Skin of body (tissue), 2 donors: ENCODE results near the gene DTX2. TPM values are rescaled to one million over a fixed set of nuclear protein-coding genes. Genes with fewer than 3 reads are reported as not detected.
"Not testable (repeated sequence)": the region's sequence is repeated elsewhere in the genome, so short reads cannot be mapped to it uniquely, and the experiment has no call there.

Experiments used
- DNase-seq: peaks from one replicate; lab custom pipeline; 2025; lab: John Stamatoyannopoulos, UW
- total RNA-seq: library from RNA; depleted of rRNA; stranded (reverse); fragments of >200 nt; gene quantifications from one replicate; pipeline ENCODE4 v1.2.3, GENCODE V29; 2014

DTX2 gene
- total RNA-seq: 10.3 TPM

DNA sequence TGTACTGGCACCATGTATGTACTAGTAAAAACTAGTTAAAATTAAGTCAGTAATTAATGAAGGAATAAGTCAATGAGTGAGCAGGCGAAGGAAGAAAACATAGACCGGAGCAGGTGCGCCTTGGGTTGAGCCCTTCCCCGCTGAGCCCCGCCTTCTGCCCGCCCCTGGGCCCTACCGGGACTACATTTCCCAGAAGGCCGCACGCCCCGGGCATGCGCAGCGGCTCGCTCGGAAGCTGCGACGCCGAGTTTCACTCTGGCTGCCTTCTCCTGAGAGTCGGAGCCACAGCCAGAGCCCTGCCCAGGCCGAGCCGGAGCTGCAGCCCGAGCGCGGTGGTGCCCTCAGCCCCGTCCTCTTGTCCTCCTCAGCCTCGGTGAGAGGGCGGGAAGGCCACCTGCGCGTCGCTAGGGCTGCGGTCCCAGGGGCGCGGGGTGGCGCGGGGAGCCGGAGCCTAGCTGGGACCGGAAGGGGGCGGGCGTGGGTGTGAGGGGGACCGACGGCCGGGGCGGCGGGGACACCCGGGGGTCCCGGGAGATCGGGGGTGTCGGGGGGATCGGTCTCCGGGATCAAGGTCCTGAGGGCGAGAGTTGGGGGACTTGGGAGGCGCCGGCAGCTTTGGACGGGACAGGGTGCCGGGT is at the start of gene DTX2:
Gene DTX2, plus strand, starts transcription at position 246 of the 638 bp plus-strand sequence. CDS start 18,801 bp downstream, outside the sequence.
- DNase-seq: not testable (repeated sequence)

DNA sequence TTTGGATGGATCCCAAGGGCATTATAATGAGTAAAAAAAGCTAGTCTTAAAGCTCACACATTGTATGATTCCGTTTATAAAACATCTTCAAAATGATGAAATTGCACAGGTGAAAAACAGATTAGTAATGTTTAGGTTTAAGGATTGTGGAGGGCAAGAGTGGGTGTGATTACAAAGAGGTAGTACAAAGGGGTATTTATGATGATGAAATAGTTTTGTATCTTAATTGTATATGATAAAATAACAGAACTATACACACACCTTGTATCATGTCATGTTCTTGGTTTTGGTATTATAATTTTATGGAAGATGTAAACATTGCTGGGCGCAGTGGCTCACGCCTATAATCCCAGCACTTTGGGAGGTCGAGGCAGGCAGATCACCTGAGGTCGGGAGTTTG is 49.3 kb upstream of the DTX2 start:
- DNase-seq: no peak

DNA sequence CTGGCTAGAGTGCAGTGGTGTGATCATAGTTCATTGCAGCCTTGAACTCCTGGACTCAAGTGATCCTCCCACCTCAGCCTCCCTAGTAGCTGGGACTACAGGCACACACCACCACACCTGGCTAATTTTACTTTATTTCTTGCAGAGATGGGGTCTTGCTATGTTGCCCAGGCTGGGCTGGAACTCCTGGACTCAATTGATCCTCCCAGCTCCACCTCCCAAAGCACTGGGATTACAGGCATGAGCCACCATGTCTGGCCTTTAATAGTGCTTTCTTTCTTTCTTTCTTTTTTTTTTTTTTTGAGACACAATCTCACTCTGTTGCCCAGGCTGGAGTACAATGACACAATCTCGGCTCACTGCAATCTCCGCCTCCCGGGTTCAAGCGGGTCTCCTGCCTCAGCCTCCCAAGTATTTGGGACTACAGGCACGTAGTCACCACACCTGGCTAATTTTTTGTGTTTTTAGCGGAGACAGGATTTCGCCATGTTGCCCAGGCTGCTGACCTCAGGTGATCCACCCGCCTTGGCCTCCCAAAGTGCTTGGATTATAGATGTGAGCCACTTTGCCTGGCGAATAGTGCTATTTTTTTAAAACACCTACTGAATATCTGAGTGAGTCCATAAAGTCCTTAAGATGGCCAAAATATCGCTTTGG is 43.7 kb upstream of the DTX2 start:
- DNase-seq: not testable (repeated sequence)

DNA sequence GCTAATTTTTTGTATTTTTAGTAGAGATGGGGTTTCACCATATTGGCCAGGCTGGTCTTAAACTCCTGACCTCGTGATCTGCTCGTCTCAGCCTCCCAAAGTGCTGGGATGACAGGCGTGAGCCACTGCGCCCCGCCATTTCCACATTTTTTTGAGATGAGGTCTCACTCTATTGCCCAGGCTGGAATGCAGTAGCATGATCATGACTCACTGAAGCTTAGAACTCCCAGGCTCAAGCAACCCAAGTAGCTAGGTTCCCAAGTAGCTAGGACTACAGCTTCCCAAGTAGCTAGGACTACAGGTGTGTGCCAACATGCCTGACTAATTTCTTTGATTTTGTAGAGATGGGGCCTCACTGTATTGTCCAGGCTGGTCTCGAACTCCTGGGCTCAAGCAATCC is 40.4 kb upstream of the DTX2 start:
- DNase-seq: not testable (repeated sequence)

DNA sequence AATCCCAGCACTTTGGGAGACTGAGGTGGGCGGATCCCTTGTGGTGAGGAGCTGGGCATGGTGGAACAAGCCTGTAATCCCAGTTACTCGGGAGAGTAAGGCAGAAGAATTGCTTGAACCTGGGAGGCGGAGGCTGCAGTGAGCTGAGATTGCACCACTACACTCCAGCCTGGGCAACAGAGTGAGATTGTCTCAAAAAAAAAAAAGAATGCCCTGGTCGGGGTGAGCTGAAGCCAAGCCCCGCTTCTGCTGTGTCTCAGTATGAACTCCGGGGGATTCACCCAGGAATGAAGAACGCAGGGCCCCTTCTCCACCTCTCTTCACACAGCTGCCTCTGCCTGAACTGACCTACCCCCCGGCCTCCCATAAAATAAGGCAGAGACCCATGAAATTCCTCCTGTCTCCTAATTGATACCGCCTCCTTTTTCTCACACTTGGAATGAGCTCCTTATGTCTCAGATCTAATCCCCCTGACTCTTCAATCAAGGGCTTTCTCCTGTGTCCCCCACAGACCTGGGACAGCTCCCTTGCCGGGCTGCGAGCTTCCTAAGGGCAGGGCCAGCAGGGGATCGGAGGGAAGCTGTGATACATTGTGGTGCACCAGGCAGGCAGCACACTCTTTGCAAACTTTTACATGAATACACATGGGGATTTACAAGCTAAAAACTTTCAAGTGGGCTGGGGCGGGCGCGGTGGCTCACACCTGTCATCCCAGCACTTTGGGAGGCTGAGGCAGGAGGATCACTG is 37.7 kb upstream of the DTX2 start:
- DNase-seq: no peak

DNA sequence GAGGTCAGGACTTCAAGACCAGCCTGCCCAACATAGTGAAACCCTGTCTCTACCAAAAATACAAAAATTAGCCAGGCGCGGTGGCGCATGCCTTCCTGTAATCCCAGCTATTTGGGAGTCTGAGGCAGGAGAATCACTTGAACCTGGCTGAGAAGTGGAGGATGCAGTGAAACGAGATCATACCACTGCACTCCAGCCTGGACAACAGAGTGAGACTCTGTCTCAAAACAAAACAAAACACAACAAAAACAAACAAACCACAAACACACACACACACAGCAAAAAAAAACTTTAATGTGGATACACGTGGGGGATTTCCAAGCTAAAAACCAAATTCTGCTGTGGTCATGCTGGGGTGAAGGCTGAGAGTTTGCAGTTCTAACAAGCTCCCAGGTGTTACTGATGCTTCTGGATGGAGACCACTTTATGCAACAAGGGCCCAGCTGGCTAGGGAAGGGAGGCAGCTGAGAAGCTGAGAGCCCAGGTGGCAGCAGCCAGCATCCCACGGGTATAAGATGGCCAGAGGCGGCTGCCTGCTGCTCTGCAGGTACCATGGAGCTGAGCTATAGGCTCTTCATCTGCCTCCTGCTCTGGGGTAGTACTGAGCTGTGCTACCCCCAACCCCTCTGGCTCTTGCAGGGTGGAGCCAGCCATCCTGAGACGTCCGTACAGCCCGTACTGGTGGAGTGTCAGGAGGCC is 36.9 kb upstream of the DTX2 start, which contains the start of gene ZP3:
Gene ZP3, plus strand, starts transcription at position 538 of the 699 bp plus-strand sequence. Its CDS starts 15 bp downstream, at position 553.
- no peak for DNase-seq

DNA sequence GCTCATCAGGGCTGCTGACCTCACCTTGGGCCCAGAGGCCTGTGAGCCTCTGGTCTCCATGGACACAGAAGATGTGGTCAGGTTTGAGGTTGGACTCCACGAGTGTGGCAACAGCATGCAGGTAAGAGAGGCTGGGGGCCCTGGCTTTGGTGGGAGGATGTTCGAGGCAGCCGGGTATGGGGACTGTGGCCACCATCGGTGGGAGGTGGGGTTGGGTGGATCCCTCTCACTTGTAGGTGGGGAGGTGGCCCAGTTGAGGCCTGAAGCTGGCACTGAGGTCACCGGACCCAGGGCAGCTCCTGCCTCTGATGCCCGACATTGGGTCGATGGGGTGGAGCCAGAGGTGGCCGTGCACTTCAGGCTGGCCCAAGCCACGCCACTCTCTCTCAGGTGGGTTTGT is 36.4 kb upstream of the DTX2 start:
- DNase-seq: no peak

DNA sequence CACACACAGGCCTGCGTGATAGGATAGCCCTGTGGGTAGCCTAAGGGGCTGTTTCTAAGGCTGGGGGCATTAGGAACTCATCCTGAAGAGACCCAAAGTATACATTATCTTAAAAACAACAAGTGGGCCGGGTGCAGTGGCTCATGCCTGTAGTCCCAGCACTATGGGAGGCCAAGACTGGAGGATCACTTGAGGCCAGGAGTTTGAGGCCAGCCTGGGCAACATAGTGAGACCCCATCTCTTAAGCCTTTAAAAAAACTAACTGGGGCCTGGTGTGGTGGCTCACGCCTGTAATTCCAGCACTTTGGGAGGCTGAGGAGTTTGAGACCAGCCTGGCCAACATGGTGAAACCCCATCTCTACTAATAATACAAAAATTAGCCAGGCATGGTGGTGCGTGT is 36.0 kb upstream of the DTX2 start:
- not testable (repeated sequence) for DNase-seq

DNA sequence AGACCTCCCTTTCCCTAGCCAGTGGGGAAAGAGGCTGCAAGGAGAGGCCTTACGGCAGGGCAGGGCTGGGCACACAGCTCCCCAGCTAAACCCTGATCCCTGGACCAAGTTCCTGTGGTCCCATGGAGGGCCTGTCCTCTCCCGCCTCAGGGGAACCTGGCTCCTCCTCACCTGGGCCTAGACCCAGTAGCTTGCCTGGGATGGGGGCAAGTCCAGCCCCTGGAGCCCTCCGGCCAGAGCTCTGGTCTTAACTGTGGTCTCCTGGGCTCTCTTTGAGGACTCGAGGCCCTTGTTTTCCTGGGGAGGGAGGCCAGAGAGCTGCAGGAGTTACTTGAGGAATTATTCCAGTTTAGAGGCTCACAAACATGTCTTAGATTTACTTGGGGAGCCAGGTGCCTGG is 35.3 kb upstream of the DTX2 start:
- no peak for DNase-seq

DNA sequence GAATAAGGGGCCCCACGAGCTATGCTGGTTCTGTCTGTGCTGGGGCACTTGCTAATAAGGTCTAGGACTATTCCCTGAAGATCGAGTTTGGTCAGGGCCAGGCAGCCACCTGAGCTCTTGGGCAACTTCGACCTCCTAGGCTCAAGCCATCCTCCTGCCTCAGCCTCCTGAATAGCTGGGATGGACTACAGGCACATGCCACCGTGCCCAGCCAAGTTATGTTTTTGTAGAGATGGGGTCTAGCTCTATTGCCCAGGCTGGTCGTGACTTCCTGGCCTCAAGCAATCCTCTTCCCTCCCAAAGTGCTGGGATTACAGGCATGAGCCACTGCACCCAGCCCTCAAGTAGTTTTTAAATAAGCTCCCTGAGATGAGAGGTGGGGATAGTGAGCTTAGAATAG is 33.9 kb upstream of the DTX2 start:
- DNase-seq: no peak

DNA sequence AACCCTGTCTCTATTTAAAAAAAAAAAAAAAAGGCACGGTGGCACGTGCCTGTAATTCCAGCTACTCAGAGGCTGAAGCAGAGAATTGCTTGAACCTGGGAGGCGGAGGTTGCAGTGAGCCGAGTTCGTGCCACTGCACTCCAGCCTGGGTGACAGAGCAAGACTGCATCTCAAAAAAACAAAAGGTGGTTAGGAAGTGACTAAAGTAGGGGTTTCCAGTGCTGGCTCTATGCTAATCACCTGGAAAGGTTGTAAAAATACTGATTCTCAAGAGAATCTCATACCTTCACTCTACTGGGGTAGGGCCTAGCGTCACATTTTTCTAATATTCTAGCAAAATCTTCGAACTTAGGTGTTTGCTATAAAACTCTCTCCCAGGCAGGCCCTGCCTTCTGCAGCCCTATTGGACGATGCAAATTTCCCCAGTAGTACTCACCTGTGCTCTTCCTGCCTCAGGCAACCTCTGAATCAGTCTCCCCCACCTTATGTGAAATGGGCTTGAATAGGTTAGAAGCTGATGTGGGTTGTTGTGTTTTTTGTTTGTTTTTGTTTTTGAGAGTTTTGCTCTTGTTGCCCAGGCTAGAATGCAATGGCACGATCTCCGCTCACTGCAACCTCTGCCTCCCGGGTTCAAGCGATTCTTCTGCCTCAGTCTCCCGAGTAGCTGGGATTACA is 33.2 kb upstream of the DTX2 start:
- no peak for DNase-seq

DNA sequence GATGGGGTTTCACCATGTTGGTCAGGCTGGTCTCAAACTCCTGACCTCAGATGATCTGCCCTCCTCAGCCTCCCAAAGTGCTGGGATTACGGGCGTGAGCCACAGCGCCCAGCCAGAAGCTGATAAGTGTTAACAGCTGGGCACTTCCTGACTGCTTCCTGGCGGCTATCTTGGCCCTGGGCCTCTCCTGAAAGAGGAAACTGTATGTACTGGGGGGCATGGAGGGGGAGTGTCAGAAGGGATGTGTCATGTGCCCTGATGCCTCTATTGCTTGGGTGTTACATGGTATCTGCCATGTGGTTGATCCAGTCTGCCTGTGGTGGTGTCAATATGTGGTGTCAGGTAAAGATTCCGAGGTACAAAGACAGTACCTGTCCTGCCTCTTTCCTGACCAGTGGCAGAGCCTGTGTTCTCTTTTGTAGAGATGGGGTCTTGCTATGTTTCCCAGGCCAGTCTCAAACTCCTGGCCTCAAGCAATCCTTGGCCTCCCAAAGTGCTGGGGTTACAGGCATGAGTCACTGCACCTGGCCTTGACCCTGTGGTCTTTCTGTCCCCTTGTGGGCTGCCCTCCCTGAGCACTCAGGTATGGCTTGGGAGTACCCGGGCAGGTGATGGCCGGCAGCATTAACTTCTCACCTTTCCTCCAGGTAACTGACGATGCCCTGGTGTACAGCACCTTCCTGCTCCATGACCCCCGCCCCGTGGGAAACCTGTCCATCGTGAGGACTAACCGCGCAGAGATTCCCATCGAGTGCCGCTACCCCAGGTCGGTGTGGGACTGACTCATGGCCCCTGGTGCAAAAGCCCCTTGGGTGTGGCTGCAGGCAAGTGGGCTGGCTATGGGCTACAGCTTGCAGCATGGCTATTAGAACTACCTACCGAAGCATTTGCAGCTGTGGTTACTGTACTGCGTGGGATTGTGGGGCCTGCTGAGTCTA is 32.4 kb upstream of the DTX2 start:
- peak; percentile 1 for DNase-seq

DNA sequence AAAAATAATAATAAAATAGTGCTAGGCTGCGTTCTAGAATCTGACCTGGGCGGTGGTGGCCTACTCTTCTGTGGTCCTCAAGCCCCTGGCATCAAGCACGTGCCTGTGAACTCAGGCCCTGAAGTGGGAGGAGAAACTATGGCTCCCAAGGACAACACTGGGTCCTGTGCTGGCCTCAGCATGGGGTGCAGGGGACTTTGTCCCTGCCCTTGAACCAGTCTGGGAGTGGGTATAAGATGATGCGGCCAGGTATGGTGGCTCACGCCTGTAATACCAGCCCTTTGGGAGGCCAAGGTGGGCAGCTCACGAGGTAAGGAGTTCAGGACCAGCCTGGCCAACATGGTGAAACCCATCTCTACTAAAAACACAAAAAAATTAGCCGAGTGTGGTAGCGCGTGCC is 31.3 kb upstream of the DTX2 start:
- DNase-seq: no peak

DNA sequence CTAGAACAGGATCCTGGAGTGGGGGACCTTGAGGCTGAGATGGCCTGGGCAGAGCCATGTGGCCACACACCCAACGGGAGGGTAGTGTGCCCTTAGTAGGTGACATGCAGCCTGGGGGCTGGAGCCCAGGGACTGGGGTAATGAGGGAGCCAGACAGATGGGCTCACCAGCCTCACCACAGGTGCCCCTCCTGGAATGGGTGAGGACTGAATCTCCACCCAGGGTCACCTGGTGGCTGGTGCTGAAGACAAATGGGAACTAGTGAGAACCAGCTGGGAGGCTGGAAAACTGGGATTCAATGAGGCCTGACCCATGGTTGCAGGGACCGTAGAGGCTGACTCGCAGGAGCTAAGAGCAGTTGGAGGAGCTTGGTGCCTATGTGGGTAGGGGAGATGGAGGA is 30.7 kb upstream of the DTX2 start:
- DNase-seq: no peak

DNA sequence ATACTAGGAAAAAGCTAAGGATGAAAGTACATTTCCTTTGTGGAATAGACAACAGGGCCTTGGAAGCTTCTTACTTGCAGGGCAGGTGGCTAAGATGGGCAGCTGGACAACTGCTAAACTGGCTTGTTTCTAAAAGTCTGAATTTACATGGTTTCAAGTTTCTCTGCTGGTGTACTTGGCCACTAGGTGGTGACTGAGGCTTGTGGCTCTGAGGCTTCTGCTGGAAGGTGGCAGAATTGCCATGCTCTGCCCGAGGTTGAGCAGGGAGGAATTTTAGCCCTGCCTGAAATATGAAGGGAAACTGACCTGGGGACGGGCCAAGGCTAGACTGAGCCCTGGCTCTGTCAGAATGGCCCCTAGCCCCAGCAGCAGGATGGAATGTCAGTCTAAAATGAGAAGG is 23.6 kb upstream of the DTX2 start:
- peak; percentile 0 for DNase-seq

DNA sequence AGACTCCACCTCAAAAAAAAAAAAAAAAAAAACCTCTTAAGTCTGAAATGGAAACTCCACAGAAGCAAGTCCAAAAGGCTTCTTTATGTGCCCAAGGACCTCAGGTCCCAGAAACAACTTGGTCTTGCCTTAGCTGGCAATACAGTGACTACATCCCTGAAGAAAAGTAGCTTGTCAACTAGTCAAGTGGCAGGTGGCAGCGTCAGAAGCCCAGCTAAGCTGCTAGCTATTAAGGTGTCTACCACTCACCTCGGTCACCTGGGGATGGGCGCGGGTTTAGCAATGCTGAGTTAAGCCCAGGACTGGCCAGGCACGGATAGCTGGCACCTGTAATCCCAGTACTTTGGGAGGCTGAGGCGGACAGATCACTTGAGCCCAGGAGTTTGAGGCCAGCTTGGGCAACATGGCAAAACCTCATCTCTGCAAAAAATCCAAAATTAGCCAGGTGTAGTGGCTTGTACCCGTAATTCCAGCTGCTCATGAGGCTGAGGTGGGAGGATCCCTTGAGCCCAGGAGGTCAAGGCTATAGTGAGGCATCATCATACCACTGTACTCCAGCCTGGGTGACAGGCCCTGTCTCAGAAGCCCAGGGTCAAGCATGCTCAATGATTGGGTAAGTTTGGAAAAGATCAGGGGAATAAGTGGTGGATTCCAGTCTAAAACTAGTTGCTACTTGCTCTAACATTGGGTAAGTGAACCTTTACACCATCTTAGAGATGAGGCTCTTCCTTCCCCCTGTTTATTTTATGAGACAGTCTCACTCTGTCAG is 22.2 kb upstream of the DTX2 start:
- DNase-seq: not testable (repeated sequence)

DNA sequence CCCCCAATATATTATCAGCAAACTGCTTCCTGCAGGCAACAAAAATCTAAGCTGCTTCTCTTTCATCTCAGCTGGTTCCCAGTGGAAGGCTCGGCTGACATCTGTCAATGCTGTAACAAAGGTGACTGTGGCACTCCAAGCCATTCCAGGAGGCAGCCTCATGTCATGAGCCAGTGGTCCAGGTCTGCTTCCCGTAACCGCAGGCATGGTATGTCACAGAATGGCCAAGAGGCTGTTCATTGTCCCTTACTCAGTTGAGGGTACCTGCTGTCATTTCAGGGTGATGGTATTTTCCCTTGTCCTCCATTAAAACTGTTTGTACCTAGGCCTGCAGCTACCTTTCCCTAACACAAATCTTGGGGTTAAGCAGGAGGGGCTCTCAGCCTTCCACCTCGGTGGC is 21.1 kb upstream of the DTX2 start:
- not testable (repeated sequence) for DNase-seq

DNA sequence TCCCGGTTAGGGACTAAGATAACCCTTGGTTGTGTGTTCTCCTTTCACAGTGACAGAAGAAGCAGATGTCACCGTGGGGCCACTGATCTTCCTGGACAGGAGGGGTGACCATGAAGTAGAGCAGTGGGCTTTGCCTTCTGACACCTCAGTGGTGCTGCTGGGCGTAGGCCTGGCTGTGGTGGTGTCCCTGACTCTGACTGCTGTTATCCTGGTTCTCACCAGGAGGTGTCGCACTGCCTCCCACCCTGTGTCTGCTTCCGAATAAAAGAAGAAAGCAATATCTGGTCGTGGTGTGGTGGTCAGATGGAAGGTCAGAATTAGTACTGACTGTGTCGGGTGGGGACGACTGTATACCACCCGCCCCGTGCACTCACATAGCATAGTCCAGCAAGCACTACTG is 19.7 kb upstream of the DTX2 start:
- not testable (repeated sequence) for DNase-seq
